HG02885 (cell line): ENCODE results near the gene RPL27A.

Source experiments
- ATAC-seq: cut with Tn5 transposase; IDR thresholded peaks from one replicate; pipeline ENCODE4 v1.9.1; 2021; ENCODE audit warnings: mild to moderate bottlenecking; ENCODE audit not compliant: unreplicated experiment, poor library complexity

The RPL27A gene

GRCh38 chr11:8697054-8697453, 14.5 kb downstream of the RPL27A start:
- no peak for ATAC-seq

GRCh38 chr11:8698379-8698851, 15.8 kb downstream of the RPL27A start:
- no peak for ATAC-seq

- no peak for ATAC-seq
Observed at GRCh38 chr11:8698917-8699441, 16.4 kb downstream of the RPL27A start.

- ATAC-seq, result no peak
Observed at GRCh38 chr11:8699903-8700302, 17.3 kb downstream of the RPL27A start.

GRCh38 chr11:8701891-8702597, 19.5 kb downstream of the RPL27A start:
- no peak for ATAC-seq

GRCh38 chr11:8702598-8702915, 20.0 kb downstream of the RPL27A start:
- no peak for ATAC-seq

GRCh38 chr11:8704136-8704535, 21.5 kb downstream of the RPL27A start:
- ATAC-seq, result no peak

- ATAC-seq, result no peak
Observed at GRCh38 chr11:8705146-8705545, 22.6 kb downstream of the RPL27A start.

- no peak for ATAC-seq
Observed at GRCh38 chr11:8706673-8707432, 24.3 kb downstream of the RPL27A start.

GRCh38 chr11:8707541-8708191, 25.1 kb downstream of the RPL27A start:
- ATAC-seq, result no peak

- ATAC-seq, result no peak
Observed at GRCh38 chr11:8709002-8709672, 26.5 kb downstream of the RPL27A start.

GRCh38 chr11:8709777-8710176, 27.2 kb downstream of the RPL27A start:
- ATAC-seq, result no peak

GRCh38 chr11:8711895-8712442, 29.4 kb downstream of the RPL27A start:
- ATAC-seq, result no peak

- no peak for ATAC-seq
Observed at GRCh38 chr11:8712506-8712905, 29.9 kb downstream of the RPL27A start.

GRCh38 chr11:8713760-8714454, 31.3 kb downstream of the RPL27A start:
- no peak for ATAC-seq

- no peak for ATAC-seq
Observed at GRCh38 chr11:8714622-8715225, 32.1 kb downstream of the RPL27A start.

GRCh38 chr11:8715501-8715900, 32.9 kb downstream of the RPL27A start:
- no peak for ATAC-seq

- no peak for ATAC-seq
Observed at GRCh38 chr11:8717544-8717875, 34.9 kb downstream of the RPL27A start.
